ENCODE measurements around the gene FBXO2. TPM values are rescaled to one million over a fixed set of nuclear protein-coding genes. Genes with fewer than 3 reads are reported as not detected.

Gene FBXO2
- total RNA-seq, 2 donors from 2014 or later: 14.1 to 16.9 TPM

- H3K4me1 ChIP-seq (replicated peaks): no peaks in the 10 kb centered on the region
- H3K36me3 ChIP-seq: peaks cover 0 to 9% of the 10 kb centered on the region in 2 donors
- DNase-seq (ENCODE audit: low spot score): no peak
- H3K27ac ChIP-seq: no peak overlapping the region
- no peak overlapping the region for H3K4me3 ChIP-seq
- TF ChIP-seq POLR2A (IDR thresholded peaks at IDR 0.05) (no peak), POLR2AphosphoS5 (IDR thresholded peaks at IDR 0.05) (no peak), CTCF (IDR thresholded peaks at IDR 0.05) (no peak)
- H3K9me3 ChIP-seq: no peaks in the 10 kb centered on the region
- H3K27me3 ChIP-seq (replicated peaks; ENCODE audit: insufficient read depth): no peaks in the 10 kb centered on the region
- WGBS: 64% methylated on average over 6 of the region's 6 CpGs
- intact Hi-C loops (cut with DNase I): no loop called here
Measured at GRCh38 chr1:11670747-11671146, 16.5 kb upstream of the FBXO2 start.

- no peak overlapping the region for H3K27ac ChIP-seq
- intact Hi-C loops (cut with DNase I): no loop called here
- WGBS: 81% methylated on average over 14 of the region's 14 CpGs
- no peaks in the 10 kb centered on the region for H3K4me1 ChIP-seq (replicated peaks)
- no peak for DNase-seq (ENCODE audit: low spot score)
- TF ChIP-seq CTCF (IDR thresholded peaks at IDR 0.05) (no peak), POLR2A (IDR thresholded peaks at IDR 0.05) (no peak)
- no peaks in the 10 kb centered on the region for H3K9me3 ChIP-seq
- no peaks in the 10 kb centered on the region for H3K27me3 ChIP-seq (replicated peaks; ENCODE audit: insufficient read depth)
- no peaks in the 10 kb centered on the region for H3K36me3 ChIP-seq
- no peak overlapping the region for H3K4me3 ChIP-seq
Measured at GRCh38 chr1:11668516-11668915, 14.3 kb upstream of the FBXO2 start.

GRCh38 chr1:11664336-11665065 is 10.3 kb upstream of the FBXO2 start:
- DNase-seq (ENCODE audit: low spot score): peak; percentile 33
- Histone ChIP-seq H3K4me3 (peak overlapping the region; percentile 68 to 74), H3K27me3 (replicated peaks; ENCODE audit: insufficient read depth) (no peaks in the 10 kb centered on the region), H3K36me3 (no peaks in the 10 kb centered on the region), H3K4me1 (replicated peaks) (no peaks in the 10 kb centered on the region), H3K27ac (peak overlapping the region; percentile 83 to 91), H3K9me3 (no peaks in the 10 kb centered on the region)
- WGBS: 2% methylated on average over 31 of the region's 66 CpGs
- intact Hi-C loops (cut with DNase I): no loop called here
- no peak for TF ChIP-seq CTCF (IDR thresholded peaks at IDR 0.05)
- TF ChIP-seq POLR2AphosphoS5 (IDR thresholded peaks at IDR 0.05): no peak
- no peak for TF ChIP-seq POLR2A (IDR thresholded peaks at IDR 0.05)

GRCh38 chr1:11661103-11661502 is 6.9 kb upstream of the FBXO2 start:
- no peaks in the 10 kb centered on the region for H3K36me3 ChIP-seq
- no peaks in the 10 kb centered on the region for H3K27me3 ChIP-seq (replicated peaks; ENCODE audit: insufficient read depth)

More at GRCh38 chr1:11661103-11661502, 6.9 kb upstream of the FBXO2 start:
- WGBS: 94% methylated on average over 17 of the region's 17 CpGs
- Histone ChIP-seq H3K4me3 (no peak overlapping the region), H3K27ac (no peak overlapping the region), H3K9me3 (no peaks in the 10 kb centered on the region), H3K4me1 (replicated peaks) (no peaks in the 10 kb centered on the region)
- DNase-seq (ENCODE audit: low spot score): no peak
- no peak for TF ChIP-seq POLR2AphosphoS5 (IDR thresholded peaks at IDR 0.05)
- TF ChIP-seq CTCF (IDR thresholded peaks at IDR 0.05): no peak
- TF ChIP-seq POLR2A (IDR thresholded peaks at IDR 0.05): no peak
- intact Hi-C loops (cut with DNase I): no loop called here

Measured in prostate gland (tissue), 2 donors.